ENCODE measurements around the gene ANO2.
"Not testable (repeated sequence)": the region's sequence is repeated elsewhere in the genome, so short reads cannot be mapped to it uniquely, and the experiment has no call there.

The ANO2 gene

GRCh38 chr12:5690240-5690639 is 254.8 kb downstream of the ANO2 start:
- TF ChIP-seq ZNF274 (IDR thresholded peaks at IDR 0.05; ENCODE audit: low read depth, low read length) = no peak

GRCh38 chr12:5689773-5690172 is 255.3 kb downstream of the ANO2 start:
- no peak overlapping the region for H3K4me3 ChIP-seq (ENCODE audit: low read length)
- TF ChIP-seq ZNF274 (IDR thresholded peaks at IDR 0.05; ENCODE audit: low read depth, low read length) = no peak

More at GRCh38 chr12:5690240-5690639, 254.8 kb downstream of the ANO2 start:
- no peak overlapping the region for H3K4me3 ChIP-seq (ENCODE audit: low read length)

DNA sequence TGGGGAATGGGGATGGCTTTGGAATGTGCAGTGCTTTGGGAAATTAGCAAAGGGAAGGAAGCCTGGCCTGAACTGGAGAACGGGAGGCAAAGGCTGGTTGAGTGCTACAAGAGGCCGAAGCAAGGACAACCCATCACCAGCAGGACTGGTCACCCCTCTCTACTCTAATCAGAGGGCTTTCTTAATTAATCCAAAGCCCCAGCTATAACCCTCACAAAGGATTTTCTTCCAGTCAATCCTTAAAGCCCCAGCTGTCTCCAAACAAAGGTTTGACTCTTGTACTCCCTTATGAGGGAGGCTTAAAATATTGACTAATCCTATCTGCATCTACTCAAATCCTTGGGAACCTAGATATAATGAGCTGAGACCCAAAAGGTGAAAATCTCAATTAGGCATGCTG is 256.8 kb downstream of the ANO2 start:
- H3K4me3 ChIP-seq (ENCODE audit: low read length) = no peak overlapping the region
- no peak for TF ChIP-seq ZNF274 (IDR thresholded peaks at IDR 0.05; ENCODE audit: low read depth, low read length)

- no peak for TF ChIP-seq ZNF274 (IDR thresholded peaks at IDR 0.05; ENCODE audit: low read depth, low read length)
- H3K4me3 ChIP-seq (ENCODE audit: low read length) = no peak overlapping the region
Measured at GRCh38 chr12:5685935-5686334, 259.1 kb downstream of the ANO2 start.

GRCh38 chr12:5684989-5685388 is 260.1 kb downstream of the ANO2 start:
- no peak overlapping the region for H3K4me3 ChIP-seq (ENCODE audit: low read length)

GRCh38 chr12:5682581-5682980 is 262.5 kb downstream of the ANO2 start:
- H3K4me3 ChIP-seq (ENCODE audit: low read length) = no peak overlapping the region
- TF ChIP-seq ZNF274 (IDR thresholded peaks at IDR 0.05; ENCODE audit: low read depth, low read length) = no peak

More at GRCh38 chr12:5684989-5685388, 260.1 kb downstream of the ANO2 start:
- no peak for TF ChIP-seq ZNF274 (IDR thresholded peaks at IDR 0.05; ENCODE audit: low read depth, low read length)

DNA sequence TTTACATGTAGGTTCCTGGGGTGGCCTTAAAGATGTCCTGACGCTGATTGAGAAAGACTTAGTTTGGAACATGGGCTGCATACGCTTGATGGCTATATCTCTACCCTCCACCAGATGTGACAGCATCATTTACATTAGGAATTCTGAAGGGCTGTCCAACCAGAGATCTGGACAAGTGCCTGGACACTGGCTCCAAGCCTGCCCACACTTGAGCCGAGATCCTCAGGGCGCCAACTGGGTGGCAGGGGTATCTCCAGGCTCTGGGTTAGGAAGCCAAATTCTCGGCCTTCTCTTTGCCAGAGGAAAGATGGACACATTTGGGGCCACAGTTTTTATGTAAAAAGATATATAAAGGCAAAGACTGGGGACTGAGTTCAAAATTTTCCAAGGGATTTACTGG is 266.9 kb downstream of the ANO2 start:
- H3K4me3 ChIP-seq (ENCODE audit: low read length) = no peak overlapping the region
- TF ChIP-seq ZNF274 (IDR thresholded peaks at IDR 0.05; ENCODE audit: low read depth, low read length) = no peak

DNA sequence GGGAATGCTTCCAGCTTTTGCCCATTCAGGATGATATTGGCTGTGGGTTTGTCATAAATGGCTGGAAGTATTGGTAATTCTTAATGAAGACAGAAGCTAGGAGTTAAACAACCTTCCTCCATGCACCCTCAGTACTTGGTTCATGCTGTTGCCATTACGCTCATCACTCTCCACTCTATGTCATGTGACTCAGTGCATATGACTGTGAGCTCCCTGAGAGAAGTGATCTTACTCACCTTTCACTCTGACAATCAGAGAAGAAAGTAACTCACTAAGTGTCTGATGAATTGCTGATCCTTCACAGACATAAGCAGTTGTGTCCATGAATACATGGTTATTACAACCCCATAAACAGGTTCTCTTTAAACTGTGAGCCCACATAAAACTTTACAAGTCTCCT is 275.4 kb downstream of the ANO2 start:
- H3K4me3 ChIP-seq (ENCODE audit: low read length) = not testable (repeated sequence)

- TF ChIP-seq ZNF274 (IDR thresholded peaks at IDR 0.05; ENCODE audit: low read depth, low read length) = no peak
- H3K4me3 ChIP-seq (ENCODE audit: low read length) = no peak overlapping the region
Measured at GRCh38 chr12:5665615-5666014, 279.4 kb downstream of the ANO2 start.

- H3K4me3 ChIP-seq (ENCODE audit: low read length) = no peak overlapping the region
- no peak for TF ChIP-seq ZNF274 (IDR thresholded peaks at IDR 0.05; ENCODE audit: low read depth, low read length)
Measured at GRCh38 chr12:5661811-5662210, 283.2 kb downstream of the ANO2 start.

GRCh38 chr12:5660238-5660637 is 284.8 kb downstream of the ANO2 start:
- H3K4me3 ChIP-seq (ENCODE audit: low read length) = no peak overlapping the region
- TF ChIP-seq ZNF274 (IDR thresholded peaks at IDR 0.05; ENCODE audit: low read depth, low read length) = no peak

DNA sequence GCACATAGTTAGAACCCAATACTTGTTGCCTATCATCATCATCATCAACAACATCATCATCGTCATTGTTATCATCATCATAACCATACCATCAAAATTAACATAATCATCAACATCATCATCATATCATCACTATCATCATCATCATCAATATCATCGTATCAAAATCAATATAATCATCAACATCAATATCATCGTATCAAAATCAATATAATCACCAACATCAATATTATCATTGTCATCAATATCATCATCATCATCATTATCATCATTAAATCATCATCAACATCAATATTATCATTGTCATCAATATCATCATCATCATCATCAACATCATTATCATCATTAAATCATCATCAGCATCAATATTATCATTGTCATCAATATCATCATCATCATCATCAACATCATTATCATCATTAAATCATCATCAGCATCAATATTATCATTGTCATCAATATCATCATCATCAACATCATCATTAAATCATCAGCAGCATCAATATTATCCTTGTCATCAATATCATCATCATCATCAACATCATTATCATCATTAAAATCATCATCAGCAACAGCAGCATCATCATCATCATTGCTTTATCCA is 286.6 kb downstream of the ANO2 start:
- H3K4me3 ChIP-seq (ENCODE audit: low read length) = not testable (repeated sequence)

GRCh38 chr12:5656836-5657235 is 288.2 kb downstream of the ANO2 start:
- TF ChIP-seq ZNF274 (IDR thresholded peaks at IDR 0.05; ENCODE audit: low read depth, low read length) = no peak
- no peak overlapping the region for H3K4me3 ChIP-seq (ENCODE audit: low read length)

DNA sequence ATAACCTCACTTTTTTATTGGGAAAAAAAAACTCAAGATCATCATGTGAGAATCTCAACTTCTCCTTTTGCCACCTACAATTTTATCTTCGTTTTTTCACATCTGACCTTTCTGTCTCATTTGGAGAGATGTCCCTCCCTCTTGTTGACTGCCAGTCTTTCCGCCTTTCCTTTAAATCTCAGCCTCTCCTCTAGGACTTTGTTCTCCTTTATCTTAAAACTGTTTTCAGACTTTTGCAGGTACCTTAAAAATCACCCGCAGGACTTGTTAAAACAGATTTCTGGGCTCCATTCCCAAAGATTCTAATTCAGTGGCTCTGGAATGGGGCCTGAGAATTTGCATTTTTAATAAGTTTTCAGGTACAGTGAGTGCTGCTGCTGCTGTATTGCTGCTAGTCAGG is 289.9 kb downstream of the ANO2 start:
- no peak for TF ChIP-seq ZNF274 (IDR thresholded peaks at IDR 0.05; ENCODE audit: low read depth, low read length)
- no peak overlapping the region for H3K4me3 ChIP-seq (ENCODE audit: low read length)

GRCh38 chr12:5654019-5654418 is 291.0 kb downstream of the ANO2 start:
- TF ChIP-seq ZNF274 (IDR thresholded peaks at IDR 0.05; ENCODE audit: low read depth, low read length) = no peak
- no peak overlapping the region for H3K4me3 ChIP-seq (ENCODE audit: low read length)

GRCh38 chr12:5650829-5651461 is 294.1 kb downstream of the ANO2 start:
- no peak overlapping the region for H3K4me3 ChIP-seq (ENCODE audit: low read length)
- no peak for TF ChIP-seq ZNF274 (IDR thresholded peaks at IDR 0.05; ENCODE audit: low read depth, low read length)
